Measurements from ENCODE around the gene TDRD7.

DNA sequence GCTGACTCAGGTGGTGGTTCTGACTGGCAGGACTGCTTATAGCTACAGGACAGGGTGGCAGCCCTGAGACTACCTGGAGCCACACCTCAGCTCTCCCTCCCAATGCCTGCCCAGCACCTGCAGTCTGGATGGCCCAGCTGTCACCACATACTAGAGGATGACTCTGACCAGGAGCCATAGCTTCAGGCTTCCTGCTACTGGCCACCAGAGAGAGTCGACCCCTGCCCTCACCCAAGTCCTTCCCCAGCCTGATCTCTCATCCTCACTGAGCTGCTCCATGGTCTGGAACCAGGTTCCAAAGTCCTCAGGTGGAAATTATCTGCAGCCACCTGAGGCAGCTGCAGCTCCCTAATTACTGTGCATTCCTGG, 25.6 kb upstream of the TDRD7 start:
- TF ChIP-seq, protein P1, sequence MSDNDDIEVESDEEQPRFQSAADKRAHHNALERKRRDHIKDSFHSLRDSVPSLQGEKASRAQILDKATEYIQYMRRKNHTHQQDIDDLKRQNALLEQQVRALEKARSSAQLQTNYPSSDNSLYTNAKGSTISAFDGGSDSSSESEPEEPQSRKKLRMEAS (CRISPR knock-in tag; IDR thresholded peaks at IDR 0.05) = no peak
- TF ChIP-seq, protein P2, sequence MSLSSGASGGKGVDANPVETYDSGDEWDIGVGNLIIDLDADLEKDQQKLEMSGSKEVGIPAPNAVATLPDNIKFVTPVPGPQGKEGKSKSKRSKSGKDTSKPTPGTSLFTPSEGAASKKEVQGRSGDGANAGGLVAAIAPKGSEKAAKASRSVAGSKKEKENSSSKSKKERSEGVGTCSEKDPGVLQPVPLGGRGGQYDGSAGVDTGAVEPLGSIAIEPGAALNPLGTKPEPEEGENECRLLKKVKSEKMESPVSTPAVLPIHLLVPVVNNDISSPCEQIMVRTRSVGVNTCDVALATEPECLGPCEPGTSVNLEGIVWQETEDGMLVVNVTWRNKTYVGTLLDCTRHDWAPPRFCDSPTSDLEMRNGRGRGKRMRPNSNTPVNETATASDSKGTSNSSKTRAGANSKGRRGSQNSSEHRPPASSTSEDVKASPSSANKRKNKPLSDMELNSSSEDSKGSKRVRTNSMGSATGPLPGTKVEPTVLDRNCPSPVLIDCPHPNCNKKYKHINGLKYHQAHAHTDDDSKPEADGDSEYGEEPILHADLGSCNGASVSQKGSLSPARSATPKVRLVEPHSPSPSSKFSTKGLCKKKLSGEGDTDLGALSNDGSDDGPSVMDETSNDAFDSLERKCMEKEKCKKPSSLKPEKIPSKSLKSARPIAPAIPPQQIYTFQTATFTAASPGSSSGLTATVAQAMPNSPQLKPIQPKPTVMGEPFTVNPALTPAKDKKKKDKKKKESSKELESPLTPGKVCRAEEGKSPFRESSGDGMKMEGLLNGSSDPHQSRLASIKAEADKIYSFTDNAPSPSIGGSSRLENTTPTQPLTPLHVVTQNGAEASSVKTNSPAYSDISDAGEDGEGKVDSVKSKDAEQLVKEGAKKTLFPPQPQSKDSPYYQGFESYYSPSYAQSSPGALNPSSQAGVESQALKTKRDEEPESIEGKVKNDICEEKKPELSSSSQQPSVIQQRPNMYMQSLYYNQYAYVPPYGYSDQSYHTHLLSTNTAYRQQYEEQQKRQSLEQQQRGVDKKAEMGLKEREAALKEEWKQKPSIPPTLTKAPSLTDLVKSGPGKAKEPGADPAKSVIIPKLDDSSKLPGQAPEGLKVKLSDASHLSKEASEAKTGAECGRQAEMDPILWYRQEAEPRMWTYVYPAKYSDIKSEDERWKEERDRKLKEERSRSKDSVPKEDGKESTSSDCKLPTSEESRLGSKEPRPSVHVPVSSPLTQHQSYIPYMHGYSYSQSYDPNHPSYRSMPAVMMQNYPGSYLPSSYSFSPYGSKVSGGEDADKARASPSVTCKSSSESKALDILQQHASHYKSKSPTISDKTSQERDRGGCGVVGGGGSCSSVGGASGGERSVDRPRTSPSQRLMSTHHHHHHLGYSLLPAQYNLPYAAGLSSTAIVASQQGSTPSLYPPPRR (CRISPR knock-in tag; IDR thresholded peaks at IDR 0.05; ENCODE audit: borderline replicate concordance) = no peak

Data from K562 (cell line).